WTC11 (cell line): ENCODE data around the gene AK5. TPM values are rescaled to one million over a fixed set of nuclear protein-coding genes. Genes with fewer than 3 reads are reported as not detected.

Source experiments
- ATAC-seq: fragments of 200-7000 bp; cut with Tn5 transposase; 2 replicates; pipeline ENCODE4 v1.10.0; 2021; ENCODE audit warnings: mild to moderate bottlenecking, moderate library complexity
- CTCF ChIA-PET: fragments of 300-600 bp; sonication (Branson Sonifier 250); formaldehyde crosslinking; loops from one replicate; lab custom pipeline; 2021; ENCODE audit warnings: antibody characterized with exemption; lab: Charles Lee
- POLR2A ChIA-PET: fragments of 350-600 bp; sonication (Branson Sonifier 250); formaldehyde crosslinking; loops from one replicate; lab custom pipeline; 2021; ENCODE audit warnings: antibody characterized with exemption; lab: Charles Lee
- DNase-seq: peaks from one replicate; pipeline ENCODE4 v3.0.0; 2021; ENCODE audit warnings: low spot score
- H3K27ac Mint-ChIP-seq: 2 replicates; pipeline ENCODE4 v1.8.0; 2021; ENCODE audit warnings: mixed read lengths
- H3K27me3 Mint-ChIP-seq: 2 replicates; pipeline ENCODE4 v1.8.0; 2021; ENCODE audit warnings: low read depth, mild to moderate bottlenecking, moderate library complexity, mixed read lengths
- H3K36me3 Mint-ChIP-seq: 2 replicates; pipeline ENCODE4 v1.8.0; 2021; ENCODE audit warnings: mixed read lengths
- H3K4me1 Mint-ChIP-seq: 2 replicates; pipeline ENCODE4 v1.8.0; 2022; ENCODE audit warnings: mixed read lengths
- H3K4me3 Mint-ChIP-seq: 2 replicates; pipeline ENCODE4 v1.8.0; 2021; ENCODE audit warnings: mild to moderate bottlenecking, moderate library complexity, mixed read lengths
- H3K9me3 Mint-ChIP-seq: 2 replicates; pipeline ENCODE4 v1.8.0; 2021; ENCODE audit warnings: mixed read lengths
- ATF1 ChIP-seq: sonication (generic); formaldehyde crosslinking; IDR thresholded peaks from 2 replicates; pipeline ENCODE4 v1.8.1; 2023; ENCODE audit warnings: mild to moderate bottlenecking, moderate library complexity, missing genetic modification reagents
- CBFB ChIP-seq: sonication (generic); formaldehyde crosslinking; IDR thresholded peaks from 2 replicates; pipeline ENCODE4 v1.8.1; 2022; ENCODE audit warnings: mild to moderate bottlenecking, low read depth, missing genetic modification reagents
- ELF4 ChIP-seq: sonication (generic); formaldehyde crosslinking; IDR thresholded peaks from 2 replicates; pipeline ENCODE4 v1.8.1; 2022; ENCODE audit warnings: low read depth, mild to moderate bottlenecking, moderate library complexity, missing genetic modification reagents
- ETV6 ChIP-seq: sonication (generic); formaldehyde crosslinking; IDR thresholded peaks from 2 replicates; pipeline ENCODE4 v1.8.1; 2022; ENCODE audit warnings: mild to moderate bottlenecking, missing genetic modification reagents
- FOXP1 ChIP-seq: sonication (generic); formaldehyde crosslinking; IDR thresholded peaks from 2 replicates; pipeline ENCODE4 v1.8.0; 2022; ENCODE audit warnings: missing genetic modification reagents, mild to moderate bottlenecking, moderate library complexity, borderline replicate concordance
- HMGXB4 ChIP-seq: sonication (generic); formaldehyde crosslinking; IDR thresholded peaks from 2 replicates; pipeline ENCODE4 v1.8.1; 2023; ENCODE audit warnings: mild to moderate bottlenecking, moderate library complexity, missing genetic modification reagents
- NR2C2 ChIP-seq: sonication (generic); formaldehyde crosslinking; IDR thresholded peaks from 2 replicates; pipeline ENCODE4 v1.8.0; 2022; ENCODE audit warnings: mild to moderate bottlenecking, missing genetic modification reagents
- OVOL2 ChIP-seq: fragments of 250-450 bp; sonication (Bioruptor Pico); IDR thresholded peaks from 2 replicates; pipeline ENCODE4 v1.9.0; 2021; ENCODE audit warnings: mild to moderate bottlenecking, borderline replicate concordance
- SMAD4 ChIP-seq: sonication (generic); formaldehyde crosslinking; IDR thresholded peaks from 2 replicates; pipeline ENCODE4 v1.8.0; 2022; ENCODE audit warnings: mild to moderate bottlenecking, missing genetic modification reagents
- TP53 ChIP-seq: sonication (generic); formaldehyde crosslinking; IDR thresholded peaks from 2 replicates; pipeline ENCODE4 v1.8.1; 2023; ENCODE audit warnings: mild to moderate bottlenecking, missing genetic modification reagents
- ZNF219 ChIP-seq: sonication (generic); formaldehyde crosslinking; IDR thresholded peaks from 2 replicates; pipeline ENCODE4 v1.8.0; 2023; ENCODE audit warnings: missing genetic modification reagents, mild to moderate bottlenecking, borderline replicate concordance
- ZNF232 ChIP-seq: sonication (generic); formaldehyde crosslinking; IDR thresholded peaks from 2 replicates; pipeline ENCODE4 v1.8.0; 2022; ENCODE audit warnings: mild to moderate bottlenecking, missing genetic modification reagents
- ZNF281 ChIP-seq: sonication (generic); formaldehyde crosslinking; IDR thresholded peaks from 2 replicates; pipeline ENCODE4 v1.8.0; 2023; ENCODE audit warnings: mild to moderate bottlenecking, missing genetic modification reagents
- ZNF532 ChIP-seq: fragments of 250-450 bp; sonication (Bioruptor Pico); IDR thresholded peaks from 2 replicates; pipeline ENCODE4 v1.9.0; 2021; ENCODE audit warnings: mild to moderate bottlenecking, borderline replicate concordance
- total RNA-seq: library from RNA; stranded (reverse); gene quantifications from 3 replicates; pipeline ENCODE4 v1.2.3, GENCODE V29; 2021
- TF ChIP-seq, protein P1 (sequence below): fragments of 250-450 bp; sonication (Bioruptor Pico); IDR thresholded peaks from 2 replicates; pipeline ENCODE4 v2.1.2; 2022; ENCODE audit warnings: mild to moderate bottlenecking, moderate library complexity
- TF ChIP-seq, protein P2 (sequence below): sonication (generic); formaldehyde crosslinking; IDR thresholded peaks from 2 replicates; pipeline ENCODE4 v1.8.1; 2023; ENCODE audit warnings: mild to moderate bottlenecking, missing genetic modification reagents, moderate library complexity

The AK5 gene
- total RNA-seq, 1 experiment from 2014 or later = 3.0 TPM

- Mint-ChIP-seq H3K36me3 (no peaks in the 10 kb centered on the region), H3K9me3 (peaks cover 11% of the 10 kb centered on the region), H3K4me1 (no peaks in the 10 kb centered on the region), H3K27me3 (no peaks in the 10 kb centered on the region), H3K27ac (no peak overlapping the region), H3K4me3 (no peak overlapping the region)
- CTCF ChIA-PET = interaction anchor here (0.9 kb wide), 1 partner anchor 14 kb away, joined by 3 read pairs; no protein-coding TSS in a partner anchor
- TF ChIP-seq ETV6 (CRISPR knock-in tag) = no peak
- TF ChIP-seq FOXP1 (CRISPR knock-in tag) = no peak
- no peak for TF ChIP-seq NR2C2
- no peak for TF ChIP-seq SMAD4
- no peak for TF ChIP-seq ATF1 (CRISPR knock-in tag)
- TF ChIP-seq ZNF281 (CRISPR knock-in tag) = no peak
- no peak for TF ChIP-seq CBFB
- TF ChIP-seq, protein P1, sequence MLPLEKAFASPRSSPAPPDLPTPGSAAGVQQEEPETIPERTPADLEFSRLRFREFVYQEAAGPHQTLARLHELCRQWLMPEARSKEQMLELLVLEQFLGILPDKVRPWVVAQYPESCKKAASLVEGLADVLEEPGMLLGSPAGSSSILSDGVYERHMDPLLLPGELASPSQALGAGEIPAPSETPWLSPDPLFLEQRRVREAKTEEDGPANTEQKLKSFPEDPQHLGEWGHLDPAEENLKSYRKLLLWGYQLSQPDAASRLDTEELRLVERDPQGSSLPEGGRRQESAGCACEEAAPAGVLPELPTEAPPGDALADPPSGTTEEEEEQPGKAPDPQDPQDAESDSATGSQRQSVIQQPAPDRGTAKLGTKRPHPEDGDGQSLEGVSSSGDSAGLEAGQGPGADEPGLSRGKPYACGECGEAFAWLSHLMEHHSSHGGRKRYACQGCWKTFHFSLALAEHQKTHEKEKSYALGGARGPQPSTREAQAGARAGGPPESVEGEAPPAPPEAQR = no peak
- no peak for TF ChIP-seq ZNF219
- TF ChIP-seq, protein P2, sequence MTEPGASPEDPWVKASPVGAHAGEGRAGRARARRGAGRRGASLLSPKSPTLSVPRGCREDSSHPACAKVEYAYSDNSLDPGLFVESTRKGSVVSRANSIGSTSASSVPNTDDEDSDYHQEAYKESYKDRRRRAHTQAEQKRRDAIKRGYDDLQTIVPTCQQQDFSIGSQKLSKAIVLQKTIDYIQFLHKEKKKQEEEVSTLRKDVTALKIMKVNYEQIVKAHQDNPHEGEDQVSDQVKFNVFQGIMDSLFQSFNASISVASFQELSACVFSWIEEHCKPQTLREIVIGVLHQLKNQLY (CRISPR knock-in tag) = no peak
- no peak for TF ChIP-seq HMGXB4 (CRISPR knock-in tag)
- no peak for TF ChIP-seq OVOL2 (CRISPR knock-in tag)
- no peak for TF ChIP-seq TP53
- no peak for TF ChIP-seq ELF4 (CRISPR knock-in tag)
- no peak for TF ChIP-seq ZNF532 (CRISPR knock-in tag)
- POLR2A ChIA-PET = interaction anchor here (0.6 kb wide), 1 partner anchor 14 kb away, joined by 3 read pairs; no protein-coding TSS in a partner anchor
- DNase-seq (no peak), ATAC-seq (no peak)
These were observed 194.7 kb downstream of the AK5 start for GRCh38 chr1:77476475-77476874.

DNA sequence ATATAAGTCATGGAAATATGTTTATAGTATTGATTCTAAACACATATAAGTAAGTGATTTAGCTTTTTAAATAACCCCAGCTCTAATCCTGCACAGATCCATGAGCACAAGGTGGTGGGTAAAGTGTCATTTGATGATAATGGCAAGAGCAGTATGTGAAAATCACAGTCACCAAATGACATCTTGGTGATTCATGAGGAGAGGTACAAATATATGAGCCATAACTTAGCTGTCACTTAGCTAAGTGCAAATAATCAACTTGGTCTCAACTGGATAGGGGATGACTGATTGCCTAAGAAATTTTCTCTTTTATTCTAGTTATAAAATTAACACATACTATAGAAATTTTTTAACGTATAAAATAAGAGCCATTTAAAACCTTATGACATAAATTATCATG is 202.5 kb downstream of the AK5 start:
- H3K4me3 Mint-ChIP-seq = no peak overlapping the region
- no peaks in the 10 kb centered on the region for H3K27me3 Mint-ChIP-seq
- H3K9me3 Mint-ChIP-seq = no peaks in the 10 kb centered on the region
- ATAC-seq (no peak), DNase-seq (no peak)
- no peaks in the 10 kb centered on the region for H3K36me3 Mint-ChIP-seq
- TF ChIP-seq ZNF232 (CRISPR knock-in tag) = no peak
- CTCF ChIA-PET = no interaction called here
- POLR2A ChIA-PET = no interaction called here
- H3K27ac Mint-ChIP-seq = no peak overlapping the region
- no peaks in the 10 kb centered on the region for H3K4me1 Mint-ChIP-seq
